ENCODE data around the gene CDS1. TPM values are rescaled to one million over a fixed set of nuclear protein-coding genes. Genes with fewer than 3 reads are reported as not detected.

CDS1 gene
- total and polyA plus RNA-seq, 2 of the 8 experiments (the other 6 are each of a cell fraction or from before 2014, with no cell fraction given) = 8.7 to 13.9 TPM

- no peak overlapping the region for H2AK5ac ChIP-seq (ENCODE audit: low read depth, low read length)
- H4K8ac ChIP-seq (ENCODE audit: extremely low read depth, insufficient read depth, low read length) = 0 out of 2 replicates have a peak overlapping the region, but pooled peaks have one; percentile 22
- H3K4me3 ChIP-seq (ENCODE audit: extremely low read depth in 1 of 4, insufficient read depth in 2 of 4, low read depth in 3 of 4, low read length in 4 of 4) = peak overlapping the region; percentile 67 to 93 (median 84)
- peaks cover 9% of the 10 kb centered on the region; the same call in 1 of the 2 replicates for H3K23me2 ChIP-seq (ENCODE audit: low read depth, low read length)
- no peak overlapping the region for H3K23ac ChIP-seq (ENCODE audit: insufficient read length)
- no peak overlapping the region for H3K14ac ChIP-seq (ENCODE audit: insufficient read length)
- FAIRE-seq (no peak), DNase-seq (ENCODE audit: low read depth in 1 of 2, low spot score in 2 of 2) (peak; percentile 84 to 100)
- H3K18ac ChIP-seq (ENCODE audit: extremely low read depth, low read length) = 0 out of 2 replicates have a peak overlapping the region, but pooled peaks have one; percentile 49
- peak overlapping the region; percentile 40 for H4K91ac ChIP-seq (replicated peaks; ENCODE audit: insufficient read length, low read length)
- H3K4me2 ChIP-seq (ENCODE audit: insufficient read depth in 1 of 2, low read depth in 2 of 2, low read length in 2 of 2) = peak overlapping the region; percentile 88 to 90
- no peak overlapping the region for H3K4ac ChIP-seq (replicated peaks; ENCODE audit: insufficient read length, low read depth, low read length)
- POLR2A ChIA-PET (ENCODE audit: partially characterized antibody) = interaction anchor here (0.6 to 6.4 kb wide), 10 partner anchors 10 to 1098 kb away, joined by 3 to 40 read pairs (median 4); partner anchors contain the start of genes ABRAXAS1 and WDFY3
- WGBS, 2 experiments (ENCODE audit: extremely low coverage in 1 of 2, insufficient coverage in 1 of 2, insufficient read length in 1 of 2, insufficient replicate concordance in 2 of 2, low coverage in 1 of 2, low lambda C conversion rate in 2 of 2, missing lambda C conversion rate in 1 of 2) = 5% methylated on average over 27 of the region's 56 CpGs; no CpG with 5 or more reads in 1 of the 2 experiments
- no peak overlapping the region for H4K5ac ChIP-seq (ENCODE audit: insufficient read length, low read depth, low read length)
- no peak overlapping the region for H3K56ac ChIP-seq (replicated peaks; ENCODE audit: insufficient read length, low read depth, low read length)
- H3K9me3 ChIP-seq (ENCODE audit: insufficient read depth in 2 of 2, low read depth in 1 of 2, low read length in 1 of 2) = peaks cover 0 to 4% of the 10 kb centered on the region in 2 experiments; a peak in 1 of 4 replicates
- peak overlapping the region; percentile 19; the same call in 1 of the 2 replicates for H3K27ac ChIP-seq (ENCODE audit: low read depth, low read length)
- H2BK120ac ChIP-seq (replicated peaks; ENCODE audit: low read depth, low read length) = no peak overlapping the region
- H3K36me3 ChIP-seq (ENCODE audit: control insufficient read depth in 2 of 4, insufficient read depth in 4 of 4, low read length in 3 of 4) = no peaks in the 10 kb centered on the region; a peak in 1 of 8 replicates
- peaks cover 4% of the 10 kb centered on the region; the same call in 1 of the 2 replicates for H3K79me1 ChIP-seq (ENCODE audit: low read depth, low read length)
- peaks cover 0 to 6% (median 3%) of the 10 kb centered on the region in 4 experiments; a peak in 3 of 7 replicates for H3K27me3 ChIP-seq (replicated peaks in 1 of 4; ENCODE audit: control insufficient read depth in 3 of 4, extremely low read depth in 1 of 4, insufficient read depth in 3 of 4, low read length in 3 of 4)
- peaks cover 7 to 20% (median 13%) of the 10 kb centered on the region in 4 experiments; a peak in 6 of 7 replicates for H3K4me1 ChIP-seq (replicated peaks in 1 of 4; ENCODE audit: control insufficient read depth in 3 of 4, insufficient read depth in 4 of 4, low read length in 3 of 4)
- H3K79me2 ChIP-seq (ENCODE audit: control insufficient read depth in 1 of 2, insufficient read depth in 2 of 2, low read length in 2 of 2) = peaks cover 4 to 37% of the 10 kb centered on the region in 2 experiments; a peak in 3 of 4 replicates
- H4K20me1 ChIP-seq (replicated peaks in 1 of 2; ENCODE audit: control insufficient read depth in 1 of 2, insufficient read depth in 2 of 2, low read length in 2 of 2) = no peaks in the 10 kb centered on the region
- H2BK20ac ChIP-seq (ENCODE audit: low read length) = no peak overlapping the region
- H3K9ac ChIP-seq (replicated peaks in 1 of 4; ENCODE audit: extremely low read depth in 1 of 4, low read depth in 3 of 4, low read length in 3 of 4) = peak overlapping the region in 3 of 4 experiments; percentile 54 to 78 (median 74); a peak in 5 of 7 replicates
- peak overlapping the region; percentile 47; the same call in 1 of the 2 replicates for H2AFZ ChIP-seq (ENCODE audit: low read length)
- CTCF ChIA-PET (ENCODE audit: partially characterized antibody) = interaction anchor here (0.6 to 1.1 kb wide), 5 partner anchors 12 to 53 kb away, joined by 3 to 5 read pairs (median 3); no protein-coding TSS in a partner anchor
- peak overlapping the region; percentile 8; the same call in 1 of the 2 replicates for H2BK5ac ChIP-seq (ENCODE audit: low read depth, low read length)
- no peak overlapping the region for H2BK15ac ChIP-seq (ENCODE audit: low read length)
- no peak overlapping the region for H2BK12ac ChIP-seq (ENCODE audit: low read depth, low read length)
- TF ChIP-seq CREB1 (IDR thresholded peaks at IDR 0.05) (peak; percentile 93), ASH2L (IDR thresholded peaks at IDR 0.05; ENCODE audit: low read length) (peak; percentile 89), SAP30 (IDR thresholded peaks at IDR 0.05; ENCODE audit: insufficient read depth, insufficient replicate concordance, low read length) (peak; percentile 59), SP1 (IDR thresholded peaks at IDR 0.05; ENCODE audit: low read depth, low read length) (peak; percentile 88), BCL11A (IDR thresholded peaks at IDR 0.05; ENCODE audit: low read depth in 2 of 2, low read length in 2 of 2) (no peak), CHD1 (IDR thresholded peaks at IDR 0.05; ENCODE audit: low read depth, low read length) (no peak), CBX8 (IDR thresholded peaks at IDR 0.05; ENCODE audit: borderline replicate concordance, low read depth, low read length) (no peak), TAF1 (IDR thresholded peaks at IDR 0.05; ENCODE audit: low read depth, low read length) (peak; percentile 83), ATF3 (IDR thresholded peaks at IDR 0.05; ENCODE audit: insufficient read depth, low read depth, low read length) (peak; percentile 41; the same call in 1 of the 2 replicates), NANOG (IDR thresholded peaks at IDR 0.05; ENCODE audit: insufficient read depth, low read depth, low read length, poor library complexity, severe bottlenecking) (no peak), TBP (IDR thresholded peaks at IDR 0.05; ENCODE audit: low read depth, low read length) (peak; percentile 59; the same call in 1 of the 2 replicates)
Measured at GRCh38 chr4:84582302-84582987, 482 bp upstream of the CDS1 start.

All from H1 (cell line).